ENCODE data around the gene SAPCD2.
"Not testable (repeated sequence)": the region's sequence is repeated elsewhere in the genome, so short reads cannot be mapped to it uniquely, and the experiment has no call there.

SAPCD2 gene

GRCh38 chr9:137035937-137036336, 34.4 kb downstream of the SAPCD2 start:
- H3K27me3 Mint-ChIP-seq (ENCODE audit: low read depth, poor library complexity), result peaks cover 8% of the 10 kb centered on the region
- TF ChIP-seq CTCF (IDR thresholded peaks at IDR 0.05), result no peak
- no peaks in the 10 kb centered on the region for H3K36me3 Mint-ChIP-seq (ENCODE audit: low read depth)
- no peaks in the 10 kb centered on the region for H3K9me3 Mint-ChIP-seq
- H3K27ac Mint-ChIP-seq, result no peak overlapping the region
- H3K4me3 Mint-ChIP-seq, result no peak overlapping the region
- DNase-seq, result no peak
- no peaks in the 10 kb centered on the region for H3K4me1 Mint-ChIP-seq

GRCh38 chr9:137035507-137035834, 34.9 kb downstream of the SAPCD2 start:
- no peak for DNase-seq
- Mint-ChIP-seq H3K9me3 (no peaks in the 10 kb centered on the region), H3K36me3 (ENCODE audit: low read depth) (no peaks in the 10 kb centered on the region), H3K27me3 (ENCODE audit: low read depth, poor library complexity) (peaks cover 8% of the 10 kb centered on the region), H3K4me3 (no peak overlapping the region), H3K4me1 (no peaks in the 10 kb centered on the region), H3K27ac (no peak overlapping the region)
- peak; percentile 47 for TF ChIP-seq CTCF (IDR thresholded peaks at IDR 0.05)

- no peak overlapping the region for H3K27ac Mint-ChIP-seq
- peak; percentile 90 for TF ChIP-seq CTCF (IDR thresholded peaks at IDR 0.05)
- DNase-seq, result peak; percentile 89
Measured at GRCh38 chr9:137034709-137035506, 35.4 kb downstream of the SAPCD2 start.

GRCh38 chr9:137034039-137034708, 36.2 kb downstream of the SAPCD2 start:
- Mint-ChIP-seq H3K4me3 (no peak overlapping the region), H3K9me3 (no peaks in the 10 kb centered on the region), H3K36me3 (ENCODE audit: low read depth) (no peaks in the 10 kb centered on the region), H3K27me3 (ENCODE audit: low read depth, poor library complexity) (peaks cover 11% of the 10 kb centered on the region), H3K27ac (no peak overlapping the region), H3K4me1 (no peaks in the 10 kb centered on the region)
- TF ChIP-seq CTCF (IDR thresholded peaks at IDR 0.05), result no peak
- no peak for DNase-seq

More at GRCh38 chr9:137034709-137035506, 35.4 kb downstream of the SAPCD2 start:
- Mint-ChIP-seq H3K4me1 (no peaks in the 10 kb centered on the region), H3K4me3 (no peak overlapping the region), H3K9me3 (no peaks in the 10 kb centered on the region), H3K27me3 (ENCODE audit: low read depth, poor library complexity) (peaks cover 8% of the 10 kb centered on the region), H3K36me3 (ENCODE audit: low read depth) (no peaks in the 10 kb centered on the region)

GRCh38 chr9:137033481-137033880, 36.9 kb downstream of the SAPCD2 start:
- H3K4me3 Mint-ChIP-seq; H3K27ac Mint-ChIP-seq; DNase-seq; H3K4me1 Mint-ChIP-seq; H3K9me3 Mint-ChIP-seq; H3K36me3 Mint-ChIP-seq (ENCODE audit: low read depth): not testable (repeated sequence)
- H3K27me3 Mint-ChIP-seq (ENCODE audit: low read depth, poor library complexity), result peaks cover 12% of the 10 kb centered on the region

- Mint-ChIP-seq H3K27me3 (ENCODE audit: low read depth, poor library complexity) (peaks cover 12% of the 10 kb centered on the region), H3K36me3 (ENCODE audit: low read depth) (no peaks in the 10 kb centered on the region), H3K9me3 (no peaks in the 10 kb centered on the region), H3K4me1 (no peaks in the 10 kb centered on the region), H3K27ac (no peak overlapping the region), H3K4me3 (no peak overlapping the region)
- DNase-seq, result no peak
- TF ChIP-seq CTCF (IDR thresholded peaks at IDR 0.05), result no peak
Measured at GRCh38 chr9:137032858-137033257, 37.5 kb downstream of the SAPCD2 start.
